Ureter (tissue), 1 donor: Measurements from ENCODE around the gene GNPNAT1. TPM values are rescaled to one million over a fixed set of nuclear protein-coding genes. Genes with fewer than 3 reads are reported as not detected.

Experiments
- DNase-seq: peaks from one replicate; pipeline ENCODE4 v3.0.0-alpha.2; 2020; ENCODE audit warnings: low spot score
- total RNA-seq: library from RNA; stranded (reverse); gene quantifications from one replicate; pipeline ENCODE4 v1.2.4, GENCODE V29; 2023
- donor health status: DM: yes; HTN: yes; CAD: no.

GNPNAT1 gene
- total RNA-seq: 20.0 TPM

DNA sequence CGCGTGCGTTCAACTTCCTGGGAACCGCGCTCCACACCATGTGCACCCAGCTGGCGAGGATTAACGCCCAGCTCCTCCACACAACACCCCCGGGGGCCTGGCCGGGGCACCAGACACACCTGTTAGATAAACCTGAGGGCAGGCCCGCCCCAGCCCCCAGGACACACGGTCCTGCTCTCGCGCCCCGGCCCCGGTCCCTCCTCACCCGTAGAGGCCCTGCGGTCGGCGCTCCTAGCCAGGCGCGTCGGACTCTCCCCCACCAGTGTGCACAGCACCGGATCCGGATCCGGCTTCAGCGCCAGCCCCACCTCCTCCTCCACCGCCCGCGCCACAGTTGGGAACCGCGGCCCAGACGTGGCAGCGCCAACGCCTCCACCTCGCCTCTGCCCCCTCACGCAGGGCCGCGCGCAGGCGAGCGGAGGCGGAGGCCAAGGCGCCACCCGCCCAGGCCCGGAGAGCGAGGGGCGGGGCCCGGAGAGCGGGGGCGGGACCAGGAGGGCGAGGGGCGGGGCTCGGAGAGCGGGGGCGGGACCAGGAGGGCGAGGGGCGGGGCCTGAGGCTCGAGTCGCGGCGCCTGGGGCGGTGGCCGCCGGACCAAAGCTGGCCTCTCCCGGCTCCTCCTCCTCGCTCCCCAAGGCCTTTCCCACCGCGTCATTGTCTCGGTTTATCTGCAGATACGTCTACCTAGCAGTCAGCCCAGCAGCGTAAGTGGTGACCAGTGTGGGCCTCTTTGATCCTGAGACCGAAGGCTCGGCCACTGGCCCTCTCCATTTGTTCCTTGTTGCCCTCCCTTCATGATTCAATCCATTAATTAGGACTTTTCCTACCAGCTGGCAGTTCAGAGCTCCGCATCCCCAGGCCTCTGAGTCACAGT, at the start of gene GNPNAT1:
Gene GNPNAT1 (minus strand): TSS at position 385 of the 874 bp plus-strand sequence. CDS start 6,957 bp downstream, outside the sequence.
- DNase-seq: peak; percentile 85

DNA sequence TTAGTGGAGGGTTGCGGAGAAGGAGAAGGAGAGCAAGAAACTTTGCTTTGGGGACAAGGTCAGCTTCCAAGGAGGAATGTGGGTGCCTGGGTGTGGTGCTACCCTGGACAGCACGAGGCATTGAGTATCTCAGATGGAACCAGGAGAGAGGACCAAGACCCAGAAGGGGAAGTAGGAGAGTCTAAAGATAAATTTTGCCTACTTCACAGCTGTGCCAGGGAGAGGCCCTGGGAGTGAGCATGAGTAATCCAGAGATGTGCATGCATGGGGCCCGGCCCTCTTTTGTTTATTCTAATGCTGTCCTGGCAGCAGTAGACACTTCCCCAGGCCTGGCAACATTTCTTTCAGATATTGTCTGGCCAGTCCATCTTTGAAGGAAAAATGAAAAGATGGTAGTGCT, 49.5 kb upstream of the GNPNAT1 start:
- no peak for DNase-seq

DNA sequence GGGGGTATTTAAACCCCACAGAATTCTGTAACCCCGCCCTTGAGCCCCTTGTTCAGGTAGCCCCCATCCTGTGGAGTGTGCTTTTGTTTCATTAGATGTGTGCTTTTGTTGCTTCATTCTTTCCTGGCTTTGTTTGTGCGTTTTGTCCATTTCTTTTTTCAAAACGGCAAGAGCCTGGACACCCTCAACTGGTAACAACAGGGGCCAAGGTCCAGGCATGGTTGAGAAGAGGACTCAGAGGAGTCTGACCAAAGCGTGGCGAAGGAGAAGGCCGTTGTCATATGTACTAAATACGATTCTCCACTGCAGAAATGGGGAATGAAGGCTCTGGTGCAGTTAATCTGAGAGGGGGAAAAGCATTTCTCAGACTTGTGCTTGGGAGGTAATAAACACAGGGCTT, 46.0 kb upstream of the GNPNAT1 start:
- no peak for DNase-seq

DNA sequence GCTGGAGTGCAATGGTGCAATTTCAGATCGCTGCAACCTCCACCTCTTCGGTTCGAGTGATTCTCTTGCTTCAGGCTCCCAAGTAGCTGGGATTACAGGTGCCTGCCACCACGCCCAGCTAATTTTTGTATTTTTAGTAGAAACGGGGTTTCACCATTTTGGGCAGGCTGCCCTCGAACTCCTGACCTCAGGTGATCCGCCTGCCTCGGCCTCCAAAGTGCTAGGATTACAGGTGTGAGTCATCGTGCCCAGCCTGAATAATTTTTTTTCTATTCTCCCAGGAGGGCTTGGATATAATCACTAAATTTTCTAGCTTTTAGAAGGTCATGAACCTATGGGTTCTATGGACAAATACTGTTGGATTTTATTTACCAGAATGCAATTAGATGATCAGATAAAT, 44.7 kb upstream of the GNPNAT1 start:
- DNase-seq: no peak

DNA sequence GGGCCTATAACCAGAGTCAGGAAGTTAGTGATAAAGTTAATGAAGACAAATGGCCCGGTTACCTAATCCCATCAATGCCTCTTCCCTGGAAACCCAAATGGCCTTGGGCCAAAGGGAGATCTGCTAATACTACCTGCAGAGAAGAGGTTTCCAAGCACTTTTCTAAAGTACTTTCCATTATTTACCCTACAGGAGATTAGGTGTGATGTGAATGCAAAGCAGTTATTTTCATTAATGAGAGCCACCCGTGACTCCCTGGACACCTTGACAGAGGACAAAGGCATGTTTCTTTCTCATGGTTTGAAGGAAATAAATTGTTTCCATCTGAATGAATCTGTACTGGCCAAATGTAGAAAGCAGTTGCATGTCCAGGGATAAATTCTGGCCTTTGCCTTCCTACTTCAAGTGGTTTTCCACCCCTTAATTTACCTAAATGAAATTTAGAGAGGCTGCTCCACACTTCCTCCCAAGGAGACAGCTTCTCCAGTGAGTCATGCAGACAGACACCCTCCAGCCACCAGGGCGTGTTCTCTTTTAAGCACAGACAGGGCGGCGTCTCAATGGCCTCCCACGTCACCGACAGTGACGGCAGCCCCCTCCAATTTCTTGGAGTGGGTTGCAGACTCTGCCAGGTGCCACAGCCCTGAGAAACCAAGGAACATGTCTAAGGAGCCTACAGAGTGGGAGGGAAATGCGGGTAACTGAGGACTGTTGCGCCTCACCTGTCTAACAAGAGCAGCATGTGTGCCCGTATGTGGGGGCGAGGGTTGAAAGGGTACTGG, 43.9 kb upstream of the GNPNAT1 start:
- no peak for DNase-seq

DNA sequence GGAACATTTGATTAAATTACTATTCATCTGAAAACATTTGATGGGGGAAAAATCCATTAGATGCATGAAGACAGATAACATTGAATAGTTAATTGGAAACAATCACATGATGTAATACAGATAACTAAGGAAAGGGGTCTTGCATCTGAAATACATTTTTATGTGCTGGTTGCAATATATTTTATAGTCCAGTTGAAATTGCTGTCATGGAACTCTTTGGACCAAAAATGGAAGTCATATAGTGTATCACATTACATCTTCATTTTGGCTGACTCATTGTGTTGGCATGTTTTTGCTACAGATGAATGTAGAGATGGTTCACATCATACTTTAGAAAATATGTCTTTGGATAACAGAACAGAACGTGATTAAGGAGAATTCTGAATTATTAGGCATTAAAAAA, 43.0 kb upstream of the GNPNAT1 start:
- no peak for DNase-seq

DNA sequence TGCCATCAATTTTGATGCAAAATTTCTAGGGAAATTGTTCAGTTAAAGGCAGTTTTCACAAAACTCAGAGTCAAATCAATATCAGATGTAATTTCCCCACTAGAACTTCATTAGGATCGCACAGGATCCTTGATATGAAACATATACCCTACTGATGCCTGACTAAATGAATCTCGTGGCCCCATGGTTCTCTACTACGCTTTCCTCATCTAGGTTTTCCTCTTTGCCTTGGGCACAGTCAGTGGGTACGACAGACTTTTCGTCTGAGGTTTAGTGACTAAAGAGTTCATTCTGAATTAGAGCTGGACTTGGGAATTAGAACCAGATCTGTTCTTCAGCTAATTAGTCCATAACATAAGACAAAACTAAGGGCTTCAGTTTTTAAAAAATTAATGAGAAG, 42.5 kb upstream of the GNPNAT1 start:
- DNase-seq: no peak

DNA sequence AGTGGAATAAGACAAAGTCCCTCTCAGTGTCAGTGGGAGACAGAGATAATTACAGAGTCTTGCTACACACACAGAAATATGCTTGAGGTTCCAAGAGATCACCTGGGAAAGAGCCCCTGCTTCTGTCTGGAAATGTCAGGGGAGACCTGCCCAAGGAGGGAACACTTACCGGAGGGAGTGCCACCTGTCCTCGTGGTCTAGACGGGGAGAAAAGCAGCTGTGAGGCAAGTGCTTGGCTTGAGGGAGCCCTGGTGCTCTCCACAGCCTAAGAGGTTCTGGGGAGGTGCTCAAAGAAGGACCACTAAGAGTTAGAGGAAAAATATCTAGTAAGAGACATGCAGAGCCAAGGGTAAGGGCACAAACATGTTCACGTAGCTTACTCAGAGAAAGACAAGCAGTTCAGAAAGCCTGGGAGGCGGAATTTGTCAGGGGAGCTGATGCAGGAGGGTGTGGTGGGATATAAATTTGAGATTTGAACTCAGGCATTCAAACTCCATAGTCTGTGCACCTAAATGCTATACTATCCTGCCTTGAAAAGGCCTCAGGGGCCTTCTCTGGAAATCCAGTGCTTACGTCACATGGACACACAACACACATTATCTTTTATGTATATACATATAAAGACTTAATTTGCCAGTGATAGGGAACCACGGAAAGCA, 38.2 kb upstream of the GNPNAT1 start:
- DNase-seq: no peak

DNA sequence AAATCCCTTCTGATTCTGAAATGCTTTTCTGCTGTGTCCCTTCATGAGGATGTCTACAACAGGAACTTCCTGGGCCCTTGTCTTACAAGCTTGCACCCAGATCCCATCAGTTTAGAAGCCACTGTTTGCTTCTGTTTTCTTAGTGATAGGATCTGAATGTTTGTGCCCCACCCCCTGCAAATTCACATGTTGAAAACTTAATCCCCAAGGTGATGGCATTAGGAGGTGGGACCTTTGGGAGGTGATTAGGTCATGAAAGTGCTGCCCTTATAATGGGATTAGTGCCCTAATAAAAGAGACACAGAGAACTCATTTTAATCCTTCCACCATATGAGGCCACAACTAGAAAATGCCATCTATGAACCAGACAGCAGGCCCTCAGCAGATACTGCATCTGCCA, 36.0 kb upstream of the GNPNAT1 start:
- DNase-seq: no peak

DNA sequence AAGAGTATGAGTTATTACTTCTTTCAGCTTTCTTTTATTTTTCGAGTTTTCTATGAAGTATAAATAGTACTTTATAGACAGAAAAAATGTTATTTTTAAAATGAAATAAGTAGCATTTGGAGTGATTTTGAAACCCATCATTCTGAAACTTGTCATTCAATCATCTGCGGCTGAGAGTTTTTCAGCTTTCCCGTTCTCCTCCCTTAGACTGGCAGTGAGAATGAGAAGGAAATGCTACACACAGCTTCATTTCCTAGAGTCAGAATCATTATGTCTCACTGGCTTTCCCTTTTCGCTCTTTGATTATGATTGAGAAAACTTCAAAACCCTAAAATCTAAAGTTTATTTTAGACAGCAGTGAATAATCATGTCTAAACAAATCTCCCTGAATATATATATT, 33.7 kb upstream of the GNPNAT1 start:
- DNase-seq: no peak

DNA sequence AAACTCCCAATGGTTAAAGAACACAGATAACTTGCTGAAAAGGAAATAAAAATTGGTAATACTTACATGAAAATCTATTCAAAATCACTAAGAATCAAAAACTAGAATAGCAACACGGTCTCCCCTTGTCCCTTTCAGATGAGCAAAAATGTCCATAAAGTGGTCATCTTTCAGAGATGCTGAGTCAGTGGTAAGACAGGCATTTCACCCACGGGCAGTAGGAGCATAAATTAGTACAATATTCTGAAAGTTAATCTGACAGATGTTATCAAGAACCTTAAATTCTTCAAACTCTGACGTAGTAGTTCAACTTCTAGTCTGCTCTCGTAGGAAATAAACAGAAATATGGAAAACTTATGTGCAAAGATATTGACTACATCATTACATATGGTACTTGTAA, 33.1 kb upstream of the GNPNAT1 start:
- DNase-seq: no peak

DNA sequence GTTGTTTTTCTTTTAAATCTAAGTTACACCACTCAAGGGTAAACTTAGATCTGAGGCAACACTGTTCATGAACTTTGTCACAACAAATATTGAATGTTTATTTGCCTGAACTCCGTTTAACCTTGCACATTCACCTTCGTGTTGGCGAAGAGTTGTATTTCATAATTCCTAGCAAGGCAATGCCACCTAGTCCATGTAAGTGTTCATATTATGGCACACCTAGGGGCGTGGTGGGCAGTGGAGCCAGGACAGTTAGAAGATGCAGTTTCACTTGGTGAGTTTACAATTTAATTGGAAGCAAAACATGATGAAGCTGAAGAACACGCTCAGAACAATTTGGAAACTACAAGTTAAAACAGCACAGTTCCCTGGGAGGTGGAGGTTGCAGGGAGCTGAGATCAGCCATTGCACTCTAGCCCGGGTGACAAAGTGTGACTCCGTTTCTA, 30.4 kb upstream of the GNPNAT1 start:
- no peak for DNase-seq

DNA sequence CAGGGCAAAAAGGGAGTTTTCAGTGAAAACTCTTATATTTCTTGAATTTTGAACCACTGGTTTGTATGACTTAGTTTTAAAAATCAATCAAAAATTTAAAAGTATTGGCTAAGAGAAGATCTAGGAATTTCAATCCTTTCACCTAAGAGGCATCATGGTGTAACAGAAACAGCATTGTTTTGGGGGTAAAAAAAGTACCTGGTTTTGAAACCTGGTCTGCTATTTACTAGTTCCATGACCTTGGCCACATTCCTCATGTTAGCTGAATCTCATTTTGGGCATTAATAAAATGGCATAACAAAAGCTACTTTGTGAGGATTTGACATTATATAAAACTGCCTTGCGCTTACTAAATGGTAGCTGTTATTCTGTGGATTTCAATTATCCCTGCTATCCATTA, 16.7 kb upstream of the GNPNAT1 start:
- DNase-seq: no peak

DNA sequence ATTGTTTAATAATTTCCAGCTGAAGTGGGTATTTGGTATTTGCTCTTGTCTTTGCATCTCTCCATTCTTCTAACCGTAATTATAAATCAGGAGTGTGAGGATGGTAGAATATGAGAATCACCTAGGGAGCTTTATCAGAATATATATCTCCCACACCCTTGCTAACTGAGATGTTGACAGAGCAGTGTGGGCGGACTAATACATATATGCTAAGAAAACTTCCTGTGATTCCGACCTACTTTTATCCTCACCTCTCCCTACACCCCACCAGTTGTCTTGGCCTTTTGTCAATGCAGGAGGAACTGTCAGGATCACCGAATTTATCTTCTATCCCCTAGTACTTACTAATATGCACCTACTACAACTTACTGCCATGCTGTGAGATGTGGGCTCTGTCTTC, 14.7 kb upstream of the GNPNAT1 start:
- no peak for DNase-seq

DNA sequence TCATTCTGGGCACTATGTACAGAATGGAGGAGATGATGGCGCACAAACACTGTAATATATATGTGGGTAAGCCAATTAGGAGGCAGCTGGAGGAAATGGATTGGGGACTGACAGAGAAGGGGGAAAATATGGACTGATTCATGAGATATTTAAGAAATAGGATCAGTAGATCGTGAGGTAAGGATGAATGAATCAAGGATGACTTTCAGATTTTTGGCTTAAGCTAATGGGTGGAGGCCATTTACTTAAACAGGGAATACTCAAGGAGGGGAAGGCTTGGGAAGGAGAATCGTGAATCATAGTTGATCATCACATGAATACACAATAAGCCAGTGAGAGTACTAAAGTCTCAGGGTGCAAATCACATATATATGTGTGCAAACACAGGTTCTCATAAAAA, 11.2 kb upstream of the GNPNAT1 start:
- no peak for DNase-seq

DNA sequence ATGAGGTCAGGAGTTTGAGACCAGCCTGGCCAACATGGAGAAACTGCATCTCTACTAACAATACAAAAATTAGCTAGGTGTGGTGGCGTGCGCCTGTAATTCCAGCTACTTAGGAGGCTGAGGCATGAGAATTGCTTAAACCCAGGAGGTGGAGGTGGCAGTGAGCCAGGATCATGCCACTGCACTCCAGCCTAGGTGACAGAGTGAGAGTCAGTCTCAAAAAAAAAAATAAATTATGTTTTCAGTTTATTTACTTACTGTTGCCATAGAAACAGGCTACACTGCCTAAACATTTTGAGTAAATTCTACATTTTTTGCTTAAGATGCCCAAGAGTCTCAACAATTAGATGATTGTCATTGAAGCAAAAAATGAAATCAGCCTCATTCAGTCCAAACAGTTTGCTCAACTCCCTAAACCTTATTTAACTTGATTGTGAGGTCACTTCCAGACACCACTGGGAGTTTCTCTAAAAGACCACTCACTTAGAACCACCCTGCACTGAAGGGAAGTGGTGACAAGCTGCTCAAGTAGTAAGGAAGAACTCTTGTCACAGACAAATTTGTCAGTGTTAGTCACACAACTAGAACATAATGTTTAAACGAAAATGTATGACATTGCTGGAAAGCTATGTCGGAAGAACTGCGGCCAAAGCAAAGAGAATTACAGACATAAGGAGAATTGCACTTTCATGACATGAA, 9.8 kb upstream of the GNPNAT1 start:
- no peak for DNase-seq

DNA sequence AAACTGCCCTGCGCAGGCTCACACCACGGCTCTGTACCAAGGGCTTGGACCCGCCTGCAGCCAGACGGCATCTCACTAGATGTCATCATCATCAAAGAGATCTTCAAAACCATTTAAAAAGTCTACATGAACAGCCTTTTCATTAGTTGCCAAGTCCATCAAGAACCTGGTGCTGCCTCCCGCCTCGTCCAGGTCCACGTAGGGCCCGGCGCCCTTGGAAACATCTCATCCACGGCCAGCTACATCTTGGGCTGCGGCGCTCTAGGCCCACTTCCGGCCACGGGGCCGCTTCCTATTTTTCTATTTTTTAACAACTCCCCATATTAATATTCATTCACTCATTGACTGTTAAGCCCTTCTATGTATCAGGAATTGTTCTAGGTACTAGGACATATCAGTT, 7.4 kb upstream of the GNPNAT1 start:
- DNase-seq: no peak

DNA sequence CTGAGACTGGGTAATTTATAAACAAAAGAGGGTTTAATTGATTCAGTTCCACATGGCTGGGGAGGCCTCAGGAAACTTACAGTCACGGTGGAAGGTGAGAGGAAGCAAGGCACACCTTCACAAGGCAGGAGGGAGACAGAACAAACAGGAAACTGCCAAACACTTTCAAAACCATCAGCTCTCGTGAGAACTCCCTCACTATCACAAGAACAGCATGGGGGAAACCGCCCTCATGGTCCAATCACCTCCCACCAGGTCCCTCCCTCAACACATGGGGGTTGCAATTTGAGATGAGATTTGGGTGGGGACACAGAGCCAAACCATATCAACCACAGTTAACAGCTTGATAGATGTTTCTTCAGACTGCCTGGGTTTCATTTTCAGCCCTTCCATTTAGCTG, 6.2 kb upstream of the GNPNAT1 start:
- DNase-seq: no peak

DNA sequence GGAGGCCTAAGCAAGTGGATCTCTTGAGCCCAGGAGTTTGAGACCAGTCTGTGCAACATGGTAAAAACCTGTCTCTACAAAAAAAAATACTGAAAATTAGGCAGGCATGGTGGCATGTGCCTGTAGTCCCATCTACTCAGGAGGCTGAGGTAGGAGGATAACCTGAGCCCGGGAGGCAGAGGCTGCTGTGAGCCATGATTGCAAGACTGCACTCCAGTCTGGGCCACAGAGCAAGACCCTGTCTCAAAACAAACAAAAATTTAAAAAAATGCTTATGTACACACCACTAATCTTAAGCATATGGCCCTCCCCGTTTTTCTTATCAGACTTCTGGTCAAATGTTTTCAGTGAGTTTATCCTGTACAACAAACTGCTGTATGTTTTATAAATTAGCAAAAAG, 1.7 kb upstream of the GNPNAT1 start:
- DNase-seq: no peak

DNA sequence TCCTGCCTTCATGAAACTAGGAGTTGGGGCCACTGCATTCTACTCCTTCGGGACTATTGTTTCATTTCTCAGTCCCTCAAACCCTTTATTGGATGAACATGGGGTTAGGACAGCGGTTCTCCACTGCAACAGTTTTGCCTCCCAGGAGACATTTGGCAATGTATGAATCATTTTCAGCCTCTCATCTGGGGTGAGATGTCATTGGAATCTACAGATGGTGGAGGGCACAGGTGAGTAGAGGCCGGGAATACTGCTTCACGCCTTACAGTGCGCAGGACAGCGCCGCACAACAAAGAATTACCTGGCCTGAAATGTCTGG, 649 bp upstream of the GNPNAT1 start:
- no peak for DNase-seq

DNA sequence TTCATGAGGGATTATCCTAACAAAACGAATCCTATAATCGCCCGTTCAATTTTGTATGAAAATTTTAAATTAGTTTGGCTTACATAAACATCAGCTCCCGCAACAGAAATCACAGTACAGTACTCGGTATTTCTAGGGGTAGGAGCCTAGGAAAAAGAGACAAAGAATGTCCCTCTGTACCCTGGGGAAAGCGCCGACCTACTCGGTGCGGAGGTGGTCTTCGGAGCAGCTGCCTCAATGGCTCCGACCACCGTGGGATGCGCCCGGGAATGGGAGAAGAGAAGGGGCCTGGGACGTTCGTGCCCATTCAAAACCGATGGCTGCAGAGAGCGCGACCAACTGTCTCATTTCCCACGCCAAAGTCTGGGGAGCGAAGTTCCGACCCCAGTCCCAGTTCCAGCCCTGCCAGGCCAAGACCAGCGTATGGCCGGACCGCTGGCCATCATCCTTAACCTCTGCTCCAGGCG, 618 bp downstream of the GNPNAT1 start:
- DNase-seq: no peak
